Heart right ventricle (tissue), 16 donors: ENCODE data around the gene HOXA3. TPM values are rescaled to one million over a fixed set of nuclear protein-coding genes. Genes with fewer than 3 reads are reported as not detected.

Experiments
- ATAC-seq, 8 donors: fragments of 200-7000 bp; cut with Tn5 transposase; one replicate each; pipeline ENCODE4 v1.9.1; 2020; ENCODE audit warnings: mild to moderate bottlenecking in 8 of 8, moderate library complexity in 8 of 8, moderate number of reproducible peaks in 1 of 8
- DNase-seq, 2 donors: peaks; one replicate each; pipeline ENCODE4 v3.0.0-alpha.2; 2020
- H3K27ac ChIP-seq, 10 donors: fragments of 200-600 bp; sonication (generic) in 2 of 10; one replicate each; pipeline versions ENCODE4 v1.5.0 to v1.8.0; 2020 to 2022; ENCODE audit warnings: mild to moderate bottlenecking in 3 of 10
- H3K27me3 ChIP-seq, 7 donors: fragments of 200-600 bp; one replicate each; pipeline ENCODE4 v1.8.0; 2021 to 2022; ENCODE audit warnings: mild to moderate bottlenecking in 2 of 7
- H3K36me3 ChIP-seq, 9 donors: fragments of 200-600 bp; sonication (generic) in 1 of 9; one replicate each; pipeline versions ENCODE4 v1.5.0 to v1.8.0; 2020 to 2022; ENCODE audit warnings: mild to moderate bottlenecking in 2 of 9
- H3K4me1 ChIP-seq, 9 donors: fragments of 200-600 bp; sonication (generic) in 1 of 9; one replicate each; pipeline versions ENCODE4 v1.5.0 to v1.8.0; 2020 to 2022; ENCODE audit warnings: mild to moderate bottlenecking in 4 of 9
- H3K4me3 ChIP-seq, 10 donors: fragments of 200-600 bp; sonication (generic) in 2 of 10; one replicate each; pipeline versions ENCODE4 v1.5.0 to v1.8.0; 2020 to 2022; ENCODE audit warnings: mild to moderate bottlenecking in 7 of 10, moderate library complexity in 2 of 10
- H3K9me3 ChIP-seq, 11 donors: fragments of 200-600 bp in 10 of 11; sonication (generic) in 2 of 11; one replicate each; pipeline versions ENCODE4 v1.5.0 to v1.8.0; 2013 to 2022; ENCODE audit warnings: mild to moderate bottlenecking in 2 of 11, control low read depth in 1 of 11, moderate library complexity in 1 of 11
- WGBS, 2 donors: extraction: QIAGEN DNeasy Blood & Tissue Kit; methylation state at CpG; one replicate each; pipeline ENCODE4 v1.1.7; 2013; ENCODE audit warnings: inconsistent platforms in 1 of 2; 5-methylcytosine and 5-hydroxymethylcytosine counted together
- intact Hi-C, 10 donors: fragments of 100-400 bp; cut with DNase I; formaldehyde crosslinking; loops; one replicate each; pipeline versions ENCODE4 v1.11.1 to v1.14.2; 2022
- polyA plus RNA-seq, 2 donors: library from polyadenylated mRNA; stranded (reverse); fragments of 200-250 nt; gene quantifications; one replicate each; pipeline ENCODE4 v1.2.3, GENCODE V29; 2013
- total RNA-seq, 10 donors: library from RNA; stranded (reverse); fragmentation: NEBNext Ultra II Directional in 3 of 10; extraction: Animal tissue kit (Norgen Biotek cat#: 25700) in 3 of 10; gene quantifications; one replicate each; pipeline versions ENCODE4 v1.2.1 to v1.2.4, GENCODE V29; 2021 to 2023
- TF ChIP-seq, protein P1 (sequence below), 9 donors: fragments of 200-600 bp; sonication (generic) in 2 of 9; IDR thresholded peaks; one replicate each; pipeline versions ENCODE4 v1.5.0 to v1.8.0; 2021 to 2022; ENCODE audit warnings: antibody characterized with exemption in 9 of 9, mild to moderate bottlenecking in 5 of 9, moderate library complexity in 1 of 9
- donor health status: Arrhythmogenic right ventricular cardiomyopathy.
- donor health status: ischemic (EF 13 %, LVEDD 7.1; RV severe dilation, severe dysfunction).
- donor health status: healthy with polysubstance abuse.
- donor health status: DM: no; HTN: yes; CAD: no.
- donor health status: DM: no; HTN: no; CAD: no.
- donor health status: ischemic (EF 25% LVEDD 6.9; RV normal size, moderate dysfunction).
- donor health status: ischemic (EF 25% LVEDD 5.7; RV mildly dilated, moderate dysfunction).
- donor health status: healthy.
- donor health status: DM: yes; HTN: yes; CAD: no.
- donor health status: Ischemic cardiomyopathy.
- donor health status: ischemic (EF 35%, LVEDD 5.7; RV mildly dilated, moderate dysfunction).
- donor health status: nonischemic (EF 11% LVEDD 7.7; RV severe dilation, severe dysfunction).
- donor health status: DM: yes; HTN: yes; CAD: no.
- donor health status: PGD.
- donor health status: ischemic (EF 29% LVEDD 5.4; RV normal size, mild dysfunction).
- donor health status: nonischemic (EF 23%, LVEDD 6.1; RV moderate dilation, normal function).

HOXA3 gene
- total and polyA plus RNA-seq, 12 donors: 0.11 to 1.5 (median 0.24) TPM; not detected in 2

DNA sequence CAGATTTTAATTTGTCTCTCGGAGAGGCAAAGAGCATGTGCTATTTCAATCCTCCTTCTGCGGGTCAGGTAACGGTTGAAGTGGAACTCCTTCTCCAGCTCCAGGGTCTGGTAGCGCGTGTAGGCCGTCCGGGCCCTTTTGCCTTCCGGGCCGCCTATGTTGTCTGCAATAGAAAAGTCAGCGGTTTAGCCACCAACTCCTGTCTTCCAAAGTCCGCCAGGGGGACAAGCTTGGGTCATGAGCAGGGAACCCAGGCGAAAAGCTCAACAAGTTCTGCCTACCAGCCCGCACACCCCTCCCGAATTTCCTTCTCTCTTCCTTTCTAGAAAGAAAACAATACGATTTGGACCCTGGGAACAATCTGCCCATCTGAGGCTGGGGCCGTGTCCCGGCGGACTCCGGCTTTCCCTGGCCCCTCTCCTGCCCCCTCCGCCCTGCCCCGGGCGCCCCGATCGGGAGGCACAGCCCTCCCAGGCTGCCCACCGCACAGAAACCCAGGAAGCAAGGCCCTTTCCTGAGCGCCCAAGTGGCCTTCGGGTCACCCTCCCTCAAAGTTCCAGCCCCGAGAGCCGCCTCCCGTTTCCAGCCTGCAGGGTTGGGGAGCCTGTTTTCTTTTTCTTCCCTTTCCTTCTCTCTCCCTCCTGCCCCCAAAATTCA lies 10.3 kb downstream of the HOXA3 start:
- H3K4me1 ChIP-seq: peaks cover 0 to 49% (median 21%) of the 10 kb centered on the region in 9 donors
- intact Hi-C loops: no loop called here
- WGBS, 2 donors: 7 to 14% methylated on average over 30 of the region's 30 CpGs
- peak overlapping the region in 9 of 10 donors; percentile 10 to 60 (median 33) for H3K4me3 ChIP-seq
- peaks cover 56 to 100% (median 100%) of the 10 kb centered on the region in 7 donors for H3K27me3 ChIP-seq
- no peak for ATAC-seq
- no peak overlapping the region for H3K27ac ChIP-seq
- TF ChIP-seq, protein P1, sequence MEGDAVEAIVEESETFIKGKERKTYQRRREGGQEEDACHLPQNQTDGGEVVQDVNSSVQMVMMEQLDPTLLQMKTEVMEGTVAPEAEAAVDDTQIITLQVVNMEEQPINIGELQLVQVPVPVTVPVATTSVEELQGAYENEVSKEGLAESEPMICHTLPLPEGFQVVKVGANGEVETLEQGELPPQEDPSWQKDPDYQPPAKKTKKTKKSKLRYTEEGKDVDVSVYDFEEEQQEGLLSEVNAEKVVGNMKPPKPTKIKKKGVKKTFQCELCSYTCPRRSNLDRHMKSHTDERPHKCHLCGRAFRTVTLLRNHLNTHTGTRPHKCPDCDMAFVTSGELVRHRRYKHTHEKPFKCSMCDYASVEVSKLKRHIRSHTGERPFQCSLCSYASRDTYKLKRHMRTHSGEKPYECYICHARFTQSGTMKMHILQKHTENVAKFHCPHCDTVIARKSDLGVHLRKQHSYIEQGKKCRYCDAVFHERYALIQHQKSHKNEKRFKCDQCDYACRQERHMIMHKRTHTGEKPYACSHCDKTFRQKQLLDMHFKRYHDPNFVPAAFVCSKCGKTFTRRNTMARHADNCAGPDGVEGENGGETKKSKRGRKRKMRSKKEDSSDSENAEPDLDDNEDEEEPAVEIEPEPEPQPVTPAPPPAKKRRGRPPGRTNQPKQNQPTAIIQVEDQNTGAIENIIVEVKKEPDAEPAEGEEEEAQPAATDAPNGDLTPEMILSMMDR (IDR thresholded peaks at IDR 0.05): no peak
- H3K36me3 ChIP-seq: no peaks in the 10 kb centered on the region
- DNase-seq: no peak
- no peaks in the 10 kb centered on the region for H3K9me3 ChIP-seq

DNA sequence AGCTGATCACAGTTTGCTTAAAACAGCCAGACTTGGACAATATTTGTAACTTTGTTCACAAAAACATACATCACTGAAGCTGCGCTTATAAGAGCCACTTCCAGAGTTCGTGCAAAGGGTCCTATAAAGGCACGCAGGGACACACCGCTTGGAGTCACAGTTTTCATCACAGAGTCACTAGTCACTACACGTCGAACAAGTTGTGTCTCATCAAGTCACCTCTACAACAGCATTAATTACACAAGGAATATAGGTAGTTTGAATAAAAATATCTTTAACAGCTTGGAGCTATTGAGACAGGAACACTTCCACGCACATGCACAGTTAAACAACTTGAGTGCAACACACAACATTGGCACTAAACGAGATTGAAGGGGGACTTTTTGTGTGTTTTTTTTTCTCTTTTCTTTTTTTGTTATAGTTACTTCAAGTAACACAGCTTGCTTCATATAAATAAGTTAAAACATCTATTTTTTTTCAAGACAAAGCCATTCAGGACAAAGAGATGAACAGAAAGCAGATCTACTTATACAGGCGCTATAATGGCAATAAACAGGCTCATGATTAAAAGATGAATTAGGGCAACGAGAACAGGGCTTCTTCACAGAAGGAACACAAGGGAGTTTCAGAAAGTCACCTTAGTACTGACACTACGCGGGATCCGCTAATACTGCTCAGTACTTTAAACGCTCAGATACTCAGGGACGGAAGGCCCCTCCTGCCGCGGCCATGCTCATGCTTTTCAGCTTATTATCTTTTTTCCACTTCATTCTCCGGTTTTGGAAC lies 11.1 kb downstream of the HOXA3 start:
- H3K27ac ChIP-seq: no peak overlapping the region
- intact Hi-C loops: no loop called here
- TF ChIP-seq, protein P1 (IDR thresholded peaks at IDR 0.05): no peak

DNA sequence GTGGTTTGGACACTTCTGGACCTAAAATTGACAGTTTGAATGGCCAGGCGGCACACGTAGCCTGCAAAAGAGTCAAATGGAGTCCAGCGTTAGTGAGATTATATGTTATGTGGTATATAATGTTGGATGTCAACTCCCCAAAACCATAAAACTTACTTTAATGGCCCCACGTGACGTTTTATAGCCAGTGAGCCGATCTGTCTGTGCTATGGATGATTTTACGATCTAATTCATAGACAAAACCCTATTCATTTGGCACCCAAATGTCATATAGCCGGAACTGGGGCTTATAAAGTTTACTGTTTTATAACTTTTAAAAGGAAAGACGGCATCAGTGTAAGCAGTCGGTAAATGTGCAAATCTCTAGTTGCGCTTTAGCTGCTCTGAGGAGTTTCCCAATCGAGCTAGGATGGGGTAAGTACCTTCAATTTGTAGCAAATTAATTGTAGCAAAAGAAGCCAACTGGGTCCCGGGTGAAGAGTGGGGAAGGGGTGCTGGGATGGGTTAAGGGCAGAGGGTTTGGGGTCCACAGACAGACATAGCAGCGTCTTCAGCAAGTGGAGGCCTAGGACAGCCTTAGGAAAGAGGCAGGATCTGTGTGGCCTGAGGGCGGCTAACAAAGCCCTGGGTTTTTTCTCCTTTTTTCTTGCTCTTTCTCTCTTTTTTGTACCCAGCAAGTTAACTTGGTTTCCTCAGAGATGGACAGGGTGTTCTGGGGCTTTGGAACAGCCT lies 12.1 kb downstream of the HOXA3 start:
- DNase-seq: no peak
- no peak for ATAC-seq
- TF ChIP-seq, protein P1 (IDR thresholded peaks at IDR 0.05): no peak
- Histone ChIP-seq H3K36me3 (no peaks in the 10 kb centered on the region), H3K4me1 (peaks cover 0 to 43% (median 19%) of the 10 kb centered on the region in 9 donors), H3K9me3 (no peaks in the 10 kb centered on the region), H3K4me3 (no peak overlapping the region), H3K27me3 (peaks cover 49 to 100% (median 100%) of the 10 kb centered on the region in 7 donors), H3K27ac (no peak overlapping the region)
- intact Hi-C loops: no loop called here
- WGBS, 2 donors: 33 to 42% methylated on average over 15 of the region's 15 CpGs

More for the DNA sequence above, 11.1 kb downstream of the HOXA3 start:
- no peak for ATAC-seq
- H3K36me3 ChIP-seq: no peaks in the 10 kb centered on the region
- no peaks in the 10 kb centered on the region for H3K9me3 ChIP-seq
- WGBS, 2 donors: 29 to 36% methylated on average over 18 of the region's 18 CpGs
- H3K27me3 ChIP-seq: peaks cover 56 to 100% (median 100%) of the 10 kb centered on the region in 7 donors
- H3K4me1 ChIP-seq: peaks cover 0 to 48% (median 21%) of the 10 kb centered on the region in 9 donors
- no peak for DNase-seq
- H3K4me3 ChIP-seq: peak overlapping the region in 2 of 10 donors; percentile 56 to 60
